ENCODE results near the gene NME4. TPM values are rescaled to one million over a fixed set of nuclear protein-coding genes. Genes with fewer than 3 reads are reported as not detected.
A peak's percentile ranks its signal among the peaks of the same experiment; 100 is the strongest.

Gene NME4
- total and polyA plus RNA-seq, 10 of the 15 experiments (the other 5 are each of a cell fraction or from before 2014, with no cell fraction given) = 11.0 to 235 (median 97.7) TPM

DNA sequence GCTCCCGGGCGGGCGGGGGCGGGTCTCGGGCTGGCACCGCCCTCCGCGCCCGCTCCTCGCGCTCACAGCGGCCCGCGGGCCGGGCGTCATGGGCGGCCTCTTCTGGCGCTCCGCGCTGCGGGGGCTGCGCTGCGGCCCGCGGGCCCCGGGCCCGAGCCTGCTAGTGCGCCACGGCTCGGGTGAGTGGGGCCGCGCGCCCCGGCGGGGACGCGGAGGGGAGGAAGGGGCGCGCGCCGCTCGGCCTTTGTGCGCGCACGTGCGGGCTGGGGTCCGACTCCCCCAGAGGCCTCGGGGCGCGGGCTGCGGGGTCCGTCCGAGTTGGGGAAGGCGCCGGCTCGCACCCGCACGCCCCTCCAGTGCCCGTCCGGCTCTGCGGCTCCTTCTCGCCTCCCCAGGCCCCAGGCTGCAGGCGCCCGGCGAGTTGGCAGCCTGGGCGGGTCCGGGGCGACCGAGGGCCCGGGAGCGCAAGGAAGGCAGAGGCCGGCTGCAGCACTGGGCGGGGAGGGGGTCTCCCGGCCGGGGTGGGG is at the start of gene NME4 (continued):
- no peak for TF ChIP-seq SRF (IDR thresholded peaks at IDR 0.05; ENCODE audit: low read depth in 2 of 2, low read length in 2 of 2)
- TF ChIP-seq, protein P1, sequence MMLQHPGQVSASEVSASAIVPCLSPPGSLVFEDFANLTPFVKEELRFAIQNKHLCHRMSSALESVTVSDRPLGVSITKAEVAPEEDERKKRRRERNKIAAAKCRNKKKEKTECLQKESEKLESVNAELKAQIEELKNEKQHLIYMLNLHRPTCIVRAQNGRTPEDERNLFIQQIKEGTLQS (IDR thresholded peaks at IDR 0.05; ENCODE audit: borderline replicate concordance, extremely low read depth, low read depth, low read length) = no peak
- TF ChIP-seq, protein P2, sequence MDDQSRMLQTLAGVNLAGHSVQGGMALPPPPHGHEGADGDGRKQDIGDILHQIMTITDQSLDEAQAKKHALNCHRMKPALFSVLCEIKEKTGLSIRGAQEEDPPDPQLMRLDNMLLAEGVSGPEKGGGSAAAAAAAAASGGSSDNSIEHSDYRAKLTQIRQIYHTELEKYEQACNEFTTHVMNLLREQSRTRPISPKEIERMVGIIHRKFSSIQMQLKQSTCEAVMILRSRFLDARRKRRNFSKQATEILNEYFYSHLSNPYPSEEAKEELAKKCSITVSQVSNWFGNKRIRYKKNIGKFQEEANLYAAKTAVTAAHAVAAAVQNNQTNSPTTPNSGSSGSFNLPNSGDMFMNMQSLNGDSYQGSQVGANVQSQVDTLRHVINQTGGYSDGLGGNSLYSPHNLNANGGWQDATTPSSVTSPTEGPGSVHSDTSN (IDR thresholded peaks at IDR 0.05; ENCODE audit: insufficient replicate concordance, low read depth, low read length) = no peak
- peak; percentile 64; the same call in 1 of the 2 replicates for TF ChIP-seq POLR2A (IDR thresholded peaks at IDR 0.05; ENCODE audit: low read depth, low read length)
- no peak for TF ChIP-seq NBN (IDR thresholded peaks at IDR 0.05)
- TF ChIP-seq CBX5 (IDR thresholded peaks at IDR 0.05; ENCODE audit: low read depth) = no peak
- TF ChIP-seq CHD2 (IDR thresholded peaks at IDR 0.05; ENCODE audit: borderline replicate concordance, low read depth, low read length) = no peak
- TF ChIP-seq GATAD2B (conservative IDR thresholded peaks at IDR 0.05; ENCODE audit: low read depth) = peak; percentile 77
- peak; percentile 13 for TF ChIP-seq SMARCA5 (IDR thresholded peaks at IDR 0.05)
- TF ChIP-seq EGR1 (IDR thresholded peaks at IDR 0.05; ENCODE audit: borderline replicate concordance in 1 of 2, low read depth in 2 of 2, low read length in 2 of 2) = peak in 1 of 2 experiments; percentile 47; a peak in 1 of 3 replicates
- no peak for TF ChIP-seq ETV6 (conservative IDR thresholded peaks at IDR 0.05 in 1 of 2, IDR thresholded peaks at IDR 0.05 in 1 of 2; ENCODE audit: borderline replicate concordance in 1 of 2, low read depth in 1 of 2)
- no peak for TF ChIP-seq BCL11A (IDR thresholded peaks at IDR 0.05; ENCODE audit: low read depth, low read length)
- no peak for TF ChIP-seq EED (IDR thresholded peaks at IDR 0.05; ENCODE audit: low read depth)
- TF ChIP-seq CREB1 (IDR thresholded peaks at IDR 0.05; ENCODE audit: low read depth) = no peak
- no peak for TF ChIP-seq SMC3 (IDR thresholded peaks at IDR 0.05; ENCODE audit: borderline replicate concordance, low read length)
- TF ChIP-seq BHLHE40 (IDR thresholded peaks at IDR 0.05; ENCODE audit: borderline replicate concordance in 1 of 2, low read depth in 2 of 2, low read length in 1 of 2) = peak; percentile 71 to 97; a peak in 3 of 4 replicates
- TF ChIP-seq, protein P3, sequence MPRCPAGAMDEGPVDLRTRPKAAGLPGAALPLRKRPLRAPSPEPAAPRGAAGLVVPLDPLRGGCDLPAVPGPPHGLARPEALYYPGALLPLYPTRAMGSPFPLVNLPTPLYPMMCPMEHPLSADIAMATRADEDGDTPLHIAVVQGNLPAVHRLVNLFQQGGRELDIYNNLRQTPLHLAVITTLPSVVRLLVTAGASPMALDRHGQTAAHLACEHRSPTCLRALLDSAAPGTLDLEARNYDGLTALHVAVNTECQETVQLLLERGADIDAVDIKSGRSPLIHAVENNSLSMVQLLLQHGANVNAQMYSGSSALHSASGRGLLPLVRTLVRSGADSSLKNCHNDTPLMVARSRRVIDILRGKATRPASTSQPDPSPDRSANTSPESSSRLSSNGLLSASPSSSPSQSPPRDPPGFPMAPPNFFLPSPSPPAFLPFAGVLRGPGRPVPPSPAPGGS (IDR thresholded peaks at IDR 0.05; ENCODE audit: borderline replicate concordance, insufficient read depth, low read depth, low read length, poor library complexity, severe bottlenecking) = no peak
- no peak for TF ChIP-seq MEF2A (IDR thresholded peaks at IDR 0.05; ENCODE audit: insufficient read depth, low read depth, low read length)
- no peak for TF ChIP-seq POLR2AphosphoS2 (IDR thresholded peaks at IDR 0.05; ENCODE audit: low read depth, low read length)
- no peak for TF ChIP-seq MYB (IDR thresholded peaks at IDR 0.05; ENCODE audit: borderline replicate concordance, low read depth, low read length)
- TF ChIP-seq, protein P4, sequence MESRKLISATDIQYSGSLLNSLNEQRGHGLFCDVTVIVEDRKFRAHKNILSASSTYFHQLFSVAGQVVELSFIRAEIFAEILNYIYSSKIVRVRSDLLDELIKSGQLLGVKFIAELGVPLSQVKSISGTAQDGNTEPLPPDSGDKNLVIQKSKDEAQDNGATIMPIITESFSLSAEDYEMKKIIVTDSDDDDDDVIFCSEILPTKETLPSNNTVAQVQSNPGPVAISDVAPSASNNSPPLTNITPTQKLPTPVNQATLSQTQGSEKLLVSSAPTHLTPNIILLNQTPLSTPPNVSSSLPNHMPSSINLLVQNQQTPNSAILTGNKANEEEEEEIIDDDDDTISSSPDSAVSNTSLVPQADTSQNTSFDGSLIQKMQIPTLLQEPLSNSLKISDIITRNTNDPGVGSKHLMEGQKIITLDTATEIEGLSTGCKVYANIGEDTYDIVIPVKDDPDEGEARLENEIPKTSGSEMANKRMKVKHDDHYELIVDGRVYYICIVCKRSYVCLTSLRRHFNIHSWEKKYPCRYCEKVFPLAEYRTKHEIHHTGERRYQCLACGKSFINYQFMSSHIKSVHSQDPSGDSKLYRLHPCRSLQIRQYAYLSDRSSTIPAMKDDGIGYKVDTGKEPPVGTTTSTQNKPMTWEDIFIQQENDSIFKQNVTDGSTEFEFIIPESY (IDR thresholded peaks at IDR 0.05) = no peak
- peak; percentile 78 for TF ChIP-seq DPF2 (IDR thresholded peaks at IDR 0.05)
- peak; percentile 44 for TF ChIP-seq IKZF1 (conservative IDR thresholded peaks at IDR 0.05)
- no peak for TF ChIP-seq ZNF207 (IDR thresholded peaks at IDR 0.05; ENCODE audit: borderline replicate concordance)
- TF ChIP-seq CEBPB (IDR thresholded peaks at IDR 0.05; ENCODE audit: borderline replicate concordance in 1 of 2, low read depth in 2 of 2, low read length in 2 of 2) = no peak
- no peak for TF ChIP-seq NFIC (IDR thresholded peaks at IDR 0.05; ENCODE audit: low read depth, low read length)
- TF ChIP-seq CREM (IDR thresholded peaks at IDR 0.05; ENCODE audit: low read depth) = no peak
- TF ChIP-seq NR2F1 (conservative IDR thresholded peaks at IDR 0.05) = peak; percentile 44
